Mononuclear cell (primary cell): ENCODE results near the gene NGDN. TPM values are rescaled to one million over a fixed set of nuclear protein-coding genes. Genes with fewer than 3 reads are reported as not detected.

Source experiments
- H3K27me3 ChIP-seq: 2 replicates; pipeline ENCODE4 v1.6.0; 2011; ENCODE audit warnings: low read length, control low read depth; ENCODE audit not compliant: insufficient read depth
- H3K4me1 ChIP-seq: 2 replicates; pipeline ENCODE4 v1.5.1; 2011; ENCODE audit warnings: mild to moderate bottlenecking, low read length, control low read depth; ENCODE audit not compliant: insufficient read depth
- H3K4me3 ChIP-seq: 2 replicates; pipeline ENCODE4 v1.5.1; 2011; ENCODE audit warnings: mild to moderate bottlenecking, low read length, moderate library complexity
- H3K9me3 ChIP-seq: 2 replicates; pipeline ENCODE4 v1.5.1; 2011; ENCODE audit warnings: low read depth, mild to moderate bottlenecking, control low read depth, low read length
- total RNA-seq: library from RNA; depleted of rRNA; stranded (reverse); fragments of >200 nt; gene quantifications from one replicate; pipeline ENCODE4 v1.2.3, GENCODE V29; 2012

NGDN gene
- total RNA-seq, 1 donor: 92.7 TPM

- Histone ChIP-seq H3K9me3 (no peaks in the 10 kb centered on the region), H3K4me3 (no peak within 1 kb of the TSS), H3K4me1 (no peaks in the 10 kb centered on the region), H3K27me3 (no peaks in the 10 kb centered on the region)
Observed at GRCh38 chr14:23435543-23436326, 33.8 kb upstream of the NGDN start, which contains the start of gene MYH7. Gene MYH7, minus strand, starts transcription at chr14:23435660. Its CDS starts 1,928 bp downstream, at chr14:23433732.

DNA sequence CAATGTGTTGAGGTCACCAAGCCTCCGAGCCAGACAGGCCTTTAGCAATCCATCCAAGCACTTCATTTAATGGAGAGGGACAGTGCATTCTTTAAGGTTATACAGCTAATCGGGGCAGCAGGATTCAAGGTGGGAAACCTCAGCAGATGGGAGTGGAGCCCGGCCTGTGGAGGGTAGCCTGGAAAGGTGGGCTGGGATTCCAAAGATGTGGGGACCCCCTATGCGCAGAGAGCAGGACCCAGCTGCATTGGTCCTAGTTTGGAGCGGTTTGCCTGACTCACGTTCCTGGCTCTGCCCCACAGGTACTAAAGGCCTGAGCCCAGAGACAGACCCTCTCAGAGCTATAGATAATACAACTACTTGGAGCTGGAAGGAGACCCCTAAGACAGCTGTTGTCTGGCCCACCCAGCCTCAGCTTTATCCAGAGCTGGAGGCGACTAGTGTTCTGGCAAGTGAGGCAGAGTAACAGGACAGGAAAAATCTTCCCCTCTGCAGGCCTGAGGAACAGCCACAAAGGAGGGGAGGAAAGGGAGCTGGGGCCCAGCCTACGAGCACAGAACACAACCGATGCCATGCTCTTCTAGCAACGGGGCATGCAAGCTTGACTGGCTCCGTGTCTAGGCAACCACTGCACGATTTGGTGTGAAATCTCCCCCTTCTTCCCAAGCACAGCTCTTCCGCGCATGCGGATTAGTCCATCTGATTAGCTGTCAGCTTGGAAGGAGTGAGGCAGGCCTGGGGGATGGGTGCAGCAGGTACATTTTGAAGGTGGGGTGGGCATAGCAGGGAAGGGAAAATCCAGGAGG, 33.0 kb upstream of the NGDN start:
- H3K9me3 ChIP-seq: no peaks in the 10 kb centered on the region
- H3K27me3 ChIP-seq: no peaks in the 10 kb centered on the region
- H3K4me1 ChIP-seq: no peaks in the 10 kb centered on the region
- no peak overlapping the region for H3K4me3 ChIP-seq

DNA sequence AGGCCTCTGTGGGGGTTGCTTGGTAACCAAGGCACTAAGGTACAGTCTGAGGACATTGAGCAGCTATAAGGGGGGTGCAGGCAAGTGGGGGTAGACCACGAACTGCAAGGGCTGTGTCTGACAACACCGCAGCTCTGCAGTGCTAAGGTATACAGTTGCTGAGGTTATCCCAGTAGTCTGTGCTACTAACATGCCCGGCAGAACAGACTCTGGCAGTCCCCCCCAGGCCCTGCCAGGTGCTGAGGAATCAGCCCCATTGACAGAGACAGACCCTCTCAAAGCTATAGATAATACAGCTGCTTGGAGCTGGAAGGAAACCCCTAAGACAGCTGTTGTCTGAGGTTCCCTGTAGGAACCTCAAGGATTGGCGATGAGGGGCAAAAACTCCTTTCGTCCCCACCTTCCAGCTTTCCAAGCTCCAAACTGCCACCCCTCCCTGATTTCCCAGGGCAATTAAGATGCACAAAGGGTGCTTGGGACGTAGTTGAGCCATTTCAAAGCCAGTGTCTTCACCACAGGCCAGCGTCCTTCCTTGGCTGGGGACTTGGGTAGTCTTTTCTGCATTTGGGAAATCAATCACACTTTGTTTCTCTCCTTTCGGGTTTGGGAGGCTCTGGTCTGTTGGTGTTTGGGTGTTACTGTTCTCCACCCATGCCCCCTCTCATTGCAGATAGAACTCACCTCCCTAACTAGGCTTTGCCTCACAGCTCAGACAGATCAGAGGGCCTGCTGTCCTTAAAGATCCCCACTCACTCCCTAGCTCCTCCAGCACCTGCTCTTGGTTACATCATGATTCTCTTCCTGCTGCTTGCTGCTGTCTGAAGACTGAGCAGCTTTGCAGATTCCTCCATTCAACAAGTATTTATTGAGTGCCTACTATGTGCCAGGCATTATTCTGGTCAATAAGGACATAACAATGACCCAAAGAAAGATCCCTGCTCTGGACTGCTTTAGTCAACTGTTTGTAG, 32.1 kb upstream of the NGDN start:
- no peaks in the 10 kb centered on the region for H3K27me3 ChIP-seq
- H3K9me3 ChIP-seq: no peaks in the 10 kb centered on the region
- no peak overlapping the region for H3K4me3 ChIP-seq
- no peaks in the 10 kb centered on the region for H3K4me1 ChIP-seq

GRCh38 chr14:23438101-23438971, 31.2 kb upstream of the NGDN start:
- Histone ChIP-seq H3K4me1 (no peaks in the 10 kb centered on the region), H3K4me3 (no peak overlapping the region), H3K27me3 (no peaks in the 10 kb centered on the region), H3K9me3 (no peaks in the 10 kb centered on the region)

DNA sequence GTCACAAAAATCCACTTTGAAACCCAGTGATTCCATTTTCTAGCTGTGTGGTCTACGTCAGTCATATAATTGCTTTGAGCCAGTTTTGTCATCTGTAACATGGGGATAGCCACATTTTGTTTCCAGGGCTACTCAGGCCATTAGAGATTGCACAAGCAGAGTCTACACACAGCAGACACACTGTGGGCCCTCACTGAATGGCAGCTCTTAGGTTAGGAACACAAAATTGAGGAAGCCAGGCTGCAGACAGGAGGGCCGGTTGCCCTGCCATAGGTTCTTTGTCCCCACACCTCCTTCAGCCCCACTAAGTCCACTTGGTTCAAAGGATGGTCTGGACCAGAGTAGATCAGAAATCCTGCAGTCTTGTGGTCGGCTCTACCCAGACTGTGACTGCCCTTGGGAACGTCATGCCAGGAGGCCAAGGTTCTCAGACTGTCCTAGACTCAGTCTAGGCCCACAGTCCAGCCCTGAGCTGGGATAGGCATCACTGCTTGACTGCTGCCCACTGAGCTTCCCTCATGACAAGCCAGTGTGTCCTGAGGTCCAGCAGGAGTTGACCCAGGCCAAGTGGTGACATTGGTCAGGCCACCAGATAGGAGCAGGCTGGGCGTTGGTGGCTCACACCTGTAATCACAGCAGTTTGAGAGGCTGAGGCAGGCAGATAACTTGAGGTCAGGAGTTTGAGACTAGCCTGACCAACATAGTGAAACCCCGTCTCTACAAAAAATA, 30.2 kb upstream of the NGDN start:
- Histone ChIP-seq H3K4me3 (no peak overlapping the region), H3K9me3 (no peaks in the 10 kb centered on the region), H3K27me3 (no peaks in the 10 kb centered on the region), H3K4me1 (no peaks in the 10 kb centered on the region)

GRCh38 chr14:23441076-23441475, 28.4 kb upstream of the NGDN start:
- no peaks in the 10 kb centered on the region for H3K9me3 ChIP-seq
- H3K27me3 ChIP-seq: no peaks in the 10 kb centered on the region
- H3K4me1 ChIP-seq: no peaks in the 10 kb centered on the region
- no peak overlapping the region for H3K4me3 ChIP-seq

DNA sequence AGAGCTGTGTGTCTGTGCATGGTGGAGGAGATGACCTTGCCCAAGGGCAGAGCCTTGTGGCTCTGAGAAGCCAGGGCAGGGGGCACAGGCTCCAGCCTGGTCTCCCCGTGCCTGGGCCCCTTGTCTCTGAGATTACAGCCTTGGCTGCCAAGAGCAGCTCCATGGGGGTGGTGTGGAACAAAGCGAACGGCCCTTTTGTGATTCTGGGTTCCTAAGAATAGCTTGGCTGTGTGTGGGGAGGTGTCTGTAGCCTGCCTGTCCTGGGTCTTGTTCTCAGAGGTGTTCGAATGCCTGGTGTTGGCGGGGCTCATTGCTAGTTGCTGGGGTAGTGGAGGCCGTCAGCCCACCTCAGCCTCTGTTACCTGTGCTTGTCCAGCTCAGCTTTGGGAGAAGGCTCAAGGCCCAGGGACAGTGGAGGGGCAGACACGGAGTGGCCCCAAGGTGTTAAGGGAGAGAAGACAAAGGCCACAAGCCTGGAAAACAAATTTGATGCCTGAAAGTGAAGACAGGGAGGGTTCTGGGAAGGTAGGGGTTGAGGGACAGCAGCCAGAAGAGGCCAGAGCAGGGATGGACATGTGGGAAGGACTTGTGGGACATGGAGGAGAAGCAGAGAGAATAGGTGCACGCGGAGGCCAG, 26.7 kb upstream of the NGDN start:
- Histone ChIP-seq H3K4me3 (no peak overlapping the region), H3K4me1 (no peaks in the 10 kb centered on the region), H3K27me3 (no peaks in the 10 kb centered on the region), H3K9me3 (no peaks in the 10 kb centered on the region)

- H3K27me3 ChIP-seq: no peaks in the 10 kb centered on the region
- no peaks in the 10 kb centered on the region for H3K4me1 ChIP-seq
- H3K9me3 ChIP-seq: no peaks in the 10 kb centered on the region
- no peak overlapping the region for H3K4me3 ChIP-seq
Observed at GRCh38 chr14:23443411-23443812, 26.1 kb upstream of the NGDN start.

DNA sequence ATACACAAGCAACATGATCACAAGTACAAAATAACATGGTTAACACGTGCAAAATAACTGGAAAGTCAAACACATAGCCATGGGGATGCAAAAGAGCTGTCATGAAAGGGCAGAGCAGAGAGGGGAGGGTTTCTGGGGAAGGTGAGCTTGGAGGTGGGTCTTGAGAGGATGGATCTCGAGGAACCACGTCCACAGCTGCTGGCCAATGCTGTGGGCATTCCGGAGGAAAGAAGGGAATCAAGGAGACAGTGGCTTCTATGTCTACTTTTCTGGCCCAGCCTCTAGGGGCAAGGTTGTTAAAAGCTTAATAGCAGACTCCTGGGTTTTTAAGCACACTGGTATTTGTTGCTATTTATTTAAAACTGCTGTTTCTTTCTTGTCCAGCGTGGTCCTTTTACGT, 25.6 kb upstream of the NGDN start:
- Histone ChIP-seq H3K27me3 (no peaks in the 10 kb centered on the region), H3K9me3 (no peaks in the 10 kb centered on the region), H3K4me3 (no peak overlapping the region), H3K4me1 (no peaks in the 10 kb centered on the region)

DNA sequence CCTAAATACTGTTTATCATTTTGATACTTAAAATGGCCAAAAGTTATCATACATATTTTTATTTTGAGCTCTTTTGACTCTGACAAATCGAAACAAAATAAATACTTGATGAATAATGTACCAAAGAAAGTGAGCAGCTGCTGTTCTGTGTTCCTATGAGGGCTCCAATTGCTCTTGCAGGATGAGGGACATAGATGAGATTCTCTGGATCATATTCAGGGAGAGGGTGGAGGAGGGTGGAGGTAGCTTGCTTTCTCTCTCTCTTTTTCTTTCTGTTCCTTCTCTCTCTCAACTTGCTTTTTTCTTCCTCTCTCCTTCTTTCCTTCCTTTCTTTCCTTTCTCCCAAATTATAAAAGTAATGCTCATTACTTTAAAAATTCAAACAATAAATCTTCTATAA, 25.2 kb upstream of the NGDN start:
- no peak overlapping the region for H3K4me3 ChIP-seq
- no peaks in the 10 kb centered on the region for H3K4me1 ChIP-seq
- H3K27me3 ChIP-seq: no peaks in the 10 kb centered on the region
- H3K9me3 ChIP-seq: no peaks in the 10 kb centered on the region

DNA sequence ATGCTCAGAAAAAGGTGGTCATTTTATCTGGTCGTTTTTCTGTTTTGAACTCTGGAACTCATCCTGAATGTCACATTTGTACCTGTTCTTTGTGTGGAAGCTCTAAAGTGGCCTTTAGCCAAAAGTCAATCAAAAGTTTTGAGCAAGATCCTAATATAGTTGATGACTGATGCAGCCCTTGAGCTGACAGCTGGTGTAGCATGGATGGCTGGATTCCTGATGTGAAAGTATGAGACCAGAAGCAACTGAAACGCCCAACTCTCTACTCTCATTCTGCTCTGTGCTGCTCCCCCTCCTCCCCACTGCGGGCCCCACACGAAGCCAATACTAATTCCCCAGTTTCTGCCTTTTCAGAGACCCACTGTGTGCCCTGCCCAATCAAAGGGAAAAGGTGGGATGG, 23.7 kb upstream of the NGDN start:
- Histone ChIP-seq H3K9me3 (no peaks in the 10 kb centered on the region), H3K4me1 (no peaks in the 10 kb centered on the region), H3K4me3 (no peak overlapping the region), H3K27me3 (peaks cover 6% of the 10 kb centered on the region)

DNA sequence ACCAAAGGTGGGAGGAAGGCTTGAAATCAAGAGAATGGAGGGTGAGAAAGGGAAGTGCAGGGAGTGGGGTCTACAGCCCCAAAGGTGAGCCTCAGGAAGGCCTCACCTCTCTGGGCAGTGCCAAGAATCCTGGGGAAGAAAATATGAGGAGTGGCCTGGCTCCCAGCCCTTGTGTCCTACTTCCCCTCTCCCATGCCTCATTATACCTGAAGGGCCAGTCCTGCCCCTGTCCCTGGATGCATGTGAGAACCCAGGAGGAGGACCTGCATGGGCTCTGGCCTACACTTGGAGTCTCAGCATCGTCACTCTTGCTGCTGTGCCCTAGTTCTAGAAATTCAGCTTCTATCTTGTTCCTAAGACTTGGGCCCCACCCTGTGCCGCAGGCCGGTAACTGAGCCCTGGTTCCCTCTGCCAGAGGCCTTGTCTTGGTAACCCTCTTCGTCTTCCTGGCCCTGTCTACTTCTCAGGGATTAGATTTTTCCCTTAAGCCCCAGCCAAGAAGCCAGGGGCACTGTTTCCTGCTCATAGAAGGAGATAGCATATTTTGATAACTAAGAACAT, 23.1 kb upstream of the NGDN start:
- no peaks in the 10 kb centered on the region for H3K4me1 ChIP-seq
- H3K4me3 ChIP-seq: no peak overlapping the region
- peaks cover 9% of the 10 kb centered on the region for H3K27me3 ChIP-seq
- H3K9me3 ChIP-seq: no peaks in the 10 kb centered on the region
